NT2/D1 (cell line): ENCODE results near the gene THNSL1.

Experiments
- DNase-seq: peaks from one replicate; pipeline ENCODE4 v3.0.0-alpha.2; 2011; ENCODE audit warnings: low read depth, low spot score
- H3K27me3 ChIP-seq: 2 replicates; pipeline ENCODE4 v1.6.0; 2011; ENCODE audit warnings: mild to moderate bottlenecking; ENCODE audit not compliant: insufficient read length, insufficient read depth
- H3K36me3 ChIP-seq: 2 replicates; pipeline ENCODE4 v1.6.1; 2011; ENCODE audit warnings: mild to moderate bottlenecking, low read length, mixed read lengths; ENCODE audit not compliant: insufficient read depth, insufficient read length
- H3K4me1 ChIP-seq: 2 replicates; pipeline ENCODE4 v1.5.1; 2011; ENCODE audit not compliant: insufficient read depth, insufficient read length
- H3K4me3 ChIP-seq: 2 replicates; pipeline ENCODE4 v1.5.1; 2011; ENCODE audit warnings: low read depth; ENCODE audit not compliant: insufficient read length
- H3K9ac ChIP-seq: 2 replicates; pipeline ENCODE4 v1.6.0; 2011; ENCODE audit warnings: low read depth; ENCODE audit not compliant: insufficient read length
- H3K9me3 ChIP-seq: 2 replicates; pipeline ENCODE4 v1.5.1; 2011; ENCODE audit warnings: mild to moderate bottlenecking, low read length; ENCODE audit not compliant: insufficient read depth
- SUZ12 ChIP-seq: IDR thresholded peaks from 2 replicates; pipeline ENCODE4 v1.6.1; 2011; ENCODE audit not compliant: insufficient read length, insufficient read depth; ENCODE audit errors: extremely low read depth
- YY1 ChIP-seq: IDR thresholded peaks from 2 replicates; pipeline ENCODE4 v1.6.1; 2011; ENCODE audit not compliant: insufficient read length, insufficient read depth
- ZNF274 ChIP-seq: IDR thresholded peaks from 2 replicates; pipeline ENCODE4 v1.6.1; 2011; ENCODE audit warnings: mild to moderate bottlenecking, low read depth, low read length

Gene THNSL1

DNA sequence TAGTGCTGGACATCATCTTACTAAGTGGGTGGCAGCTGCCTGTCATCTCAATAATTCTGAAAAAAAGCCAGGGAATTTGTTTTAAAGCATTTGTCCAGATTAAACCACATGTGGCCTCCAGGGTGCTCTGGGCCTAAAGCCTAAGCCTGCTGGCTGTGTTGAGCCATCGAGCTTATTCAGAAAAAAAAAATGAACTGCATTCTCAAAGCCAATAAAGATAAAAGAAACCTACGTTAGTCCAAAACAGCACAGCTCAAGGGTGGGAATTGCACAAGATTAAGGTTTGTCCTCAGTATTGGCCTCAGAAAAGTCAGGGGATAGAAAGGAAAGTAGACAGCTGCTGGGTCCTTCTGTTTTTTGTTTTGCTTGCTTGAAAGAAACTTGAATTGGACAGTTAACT lies 41.4 kb upstream of the THNSL1 start:
- no peaks in the 10 kb centered on the region for H3K36me3 ChIP-seq
- H3K9me3 ChIP-seq: no peaks in the 10 kb centered on the region
- no peaks in the 10 kb centered on the region for H3K27me3 ChIP-seq
- no peak for TF ChIP-seq SUZ12
- no peak for TF ChIP-seq YY1
- no peak for TF ChIP-seq ZNF274
- no peak overlapping the region for H3K4me3 ChIP-seq
- H3K9ac ChIP-seq: no peak overlapping the region
- no peak for DNase-seq
- H3K4me1 ChIP-seq: no peaks in the 10 kb centered on the region

GRCh38 chr10:24979685-24980084 lies 36.7 kb upstream of the THNSL1 start:
- H3K9me3 ChIP-seq: no peaks in the 10 kb centered on the region
- H3K4me1 ChIP-seq: no peaks in the 10 kb centered on the region
- no peaks in the 10 kb centered on the region for H3K27me3 ChIP-seq
- H3K9ac ChIP-seq: no peak overlapping the region
- no peak overlapping the region for H3K4me3 ChIP-seq
- H3K36me3 ChIP-seq: no peaks in the 10 kb centered on the region
- TF ChIP-seq SUZ12: no peak
- no peak for TF ChIP-seq ZNF274
- no peak for DNase-seq

GRCh38 chr10:24981161-24981710 lies 35.2 kb upstream of the THNSL1 start:
- DNase-seq: no peak
- no peak for TF ChIP-seq ZNF274
- no peak for TF ChIP-seq YY1
- no peak for TF ChIP-seq SUZ12

GRCh38 chr10:24982319-24983112 lies 33.9 kb upstream of the THNSL1 start:
- DNase-seq: no peak

More at GRCh38 chr10:24981161-24981710, 35.2 kb upstream of the THNSL1 start:
- Histone ChIP-seq H3K27me3 (no peaks in the 10 kb centered on the region), H3K4me1 (no peaks in the 10 kb centered on the region), H3K9me3 (no peaks in the 10 kb centered on the region), H3K36me3 (no peaks in the 10 kb centered on the region), H3K4me3 (no peak overlapping the region), H3K9ac (no peak overlapping the region)

DNA sequence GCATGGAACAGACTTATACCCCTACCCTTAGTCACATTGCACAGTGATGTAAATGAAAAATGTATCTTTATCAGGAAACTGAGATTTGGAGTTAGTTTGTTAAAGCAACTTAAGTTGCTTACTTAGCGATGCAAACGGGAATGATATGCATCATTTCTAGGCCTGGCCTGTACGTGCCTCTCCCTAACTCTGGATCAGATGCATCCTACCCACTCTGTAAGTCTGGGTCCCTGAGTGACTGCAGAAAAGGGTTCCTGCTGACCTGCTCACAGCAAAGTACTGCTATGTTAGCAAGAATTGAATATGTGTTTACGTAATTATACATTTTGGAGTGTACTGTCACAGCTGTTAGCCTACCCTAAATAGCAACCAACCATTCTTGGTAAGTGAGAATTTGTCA lies 33.3 kb upstream of the THNSL1 start:
- H3K36me3 ChIP-seq: no peaks in the 10 kb centered on the region
- TF ChIP-seq SUZ12 (no peak), YY1 (no peak), ZNF274 (no peak)

More at GRCh38 chr10:24982319-24983112, 33.9 kb upstream of the THNSL1 start:
- no peak overlapping the region for H3K9ac ChIP-seq
- no peaks in the 10 kb centered on the region for H3K4me1 ChIP-seq
- H3K4me3 ChIP-seq: no peak overlapping the region
- no peaks in the 10 kb centered on the region for H3K9me3 ChIP-seq
- H3K27me3 ChIP-seq: no peaks in the 10 kb centered on the region
- no peak for TF ChIP-seq SUZ12
- no peak for TF ChIP-seq ZNF274
- no peak for TF ChIP-seq YY1
- no peaks in the 10 kb centered on the region for H3K36me3 ChIP-seq

DNA sequence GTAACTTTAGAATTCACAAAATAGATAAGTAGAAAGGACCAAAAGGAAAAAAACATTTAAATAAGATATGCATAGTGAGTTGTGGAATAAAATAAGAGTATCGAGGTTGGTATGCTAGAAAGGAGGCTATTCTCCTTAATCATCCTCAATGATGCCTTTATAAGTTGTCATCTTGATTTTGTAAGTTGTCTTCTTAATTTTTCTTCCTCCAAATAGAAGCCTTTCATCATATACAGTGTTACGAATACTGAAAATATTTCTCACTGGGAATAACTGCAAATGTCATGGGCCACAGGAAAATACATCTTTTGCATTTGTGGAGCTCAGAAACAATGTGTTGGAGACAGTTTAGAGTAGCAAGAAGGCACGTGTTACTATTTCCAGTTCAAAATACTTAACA lies 32.5 kb upstream of the THNSL1 start:
- Histone ChIP-seq H3K27me3 (no peaks in the 10 kb centered on the region), H3K36me3 (no peaks in the 10 kb centered on the region), H3K4me3 (no peak overlapping the region), H3K9me3 (no peaks in the 10 kb centered on the region), H3K9ac (no peak overlapping the region), H3K4me1 (no peaks in the 10 kb centered on the region)
- DNase-seq: no peak
- TF ChIP-seq YY1 (no peak), ZNF274 (no peak), SUZ12 (no peak)

More for the DNA sequence above, 33.3 kb upstream of the THNSL1 start:
- DNase-seq: no peak
- Histone ChIP-seq H3K9ac (no peak overlapping the region), H3K4me3 (no peak overlapping the region), H3K27me3 (no peaks in the 10 kb centered on the region), H3K4me1 (no peaks in the 10 kb centered on the region), H3K9me3 (no peaks in the 10 kb centered on the region)

DNA sequence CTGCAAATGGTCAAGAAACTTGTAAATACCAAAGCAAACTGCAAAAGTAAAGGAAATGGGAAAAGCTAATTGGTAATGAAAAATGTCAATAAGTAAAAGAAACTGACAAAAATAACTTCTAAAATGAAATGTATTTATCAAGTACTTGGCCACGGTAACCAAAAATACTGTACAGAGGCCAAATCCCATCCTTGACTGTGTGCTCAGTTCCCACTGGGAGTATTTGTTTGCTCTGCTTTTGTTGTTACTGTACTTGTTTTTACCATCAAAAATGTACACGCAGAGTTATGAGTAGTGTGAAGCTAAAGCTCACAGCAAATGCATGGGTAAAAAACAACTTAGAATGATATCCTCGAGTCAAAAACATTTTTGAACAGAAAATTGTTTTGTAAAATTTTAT lies 31.5 kb upstream of the THNSL1 start:
- Histone ChIP-seq H3K4me1 (no peaks in the 10 kb centered on the region), H3K27me3 (no peaks in the 10 kb centered on the region), H3K9ac (no peak overlapping the region), H3K36me3 (no peaks in the 10 kb centered on the region), H3K9me3 (no peaks in the 10 kb centered on the region), H3K4me3 (no peak overlapping the region)
- TF ChIP-seq ZNF274 (no peak), SUZ12 (no peak), YY1 (no peak)
- DNase-seq: no peak
